Measurements from ENCODE around the gene LAMA5. TPM values are rescaled to one million over a fixed set of nuclear protein-coding genes. Genes with fewer than 3 reads are reported as not detected.
A peak's percentile ranks its signal among the peaks of the same experiment; 100 is the strongest.

LAMA5 gene
- total and polyA plus RNA-seq, 5 donors from 2014 or later: 0.30 to 0.91 TPM; not detected in 3

- peaks cover 15% of the 10 kb centered on the region for H3K4me1 ChIP-seq (ENCODE audit: control insufficient read depth, insufficient read depth, low read length, poor library complexity, severe bottlenecking)
- H3K27ac ChIP-seq (ENCODE audit: insufficient read depth, low read length, poor library complexity, severe bottlenecking): no peak overlapping the region
- H3K4me3 Mint-ChIP-seq: peak overlapping the region in 1 of 4 donors; percentile 28
- ATAC-seq (ENCODE audit: low read depth in 2 of 2) (no peak), DNase-seq (no peak)
- no peak overlapping the region for H3K4me3 ChIP-seq (ENCODE audit: low read depth, low read length)
- H3K9me3 ChIP-seq (ENCODE audit: control insufficient read depth in 2 of 2, low read length in 2 of 2): no peaks in the 10 kb centered on the region
- peaks cover 0 to 15% (median 5%) of the 10 kb centered on the region in 4 donors for H3K4me1 Mint-ChIP-seq
- peaks cover 10% of the 10 kb centered on the region for H3K36me3 Mint-ChIP-seq
- H3K27ac Mint-ChIP-seq: no peak overlapping the region
- H3K27me3 ChIP-seq (ENCODE audit: control insufficient read depth, insufficient read depth, low read length): no peaks in the 10 kb centered on the region
- no peaks in the 10 kb centered on the region for H3K27me3 Mint-ChIP-seq
- no peaks in the 10 kb centered on the region for H3K9me3 Mint-ChIP-seq
- H3K36me3 ChIP-seq (ENCODE audit: control insufficient read depth, insufficient read depth, low read length): peaks cover 41% of the 10 kb centered on the region
These were observed 57.7 kb downstream of the LAMA5 start for GRCh38 chr20:62309198-62309944.

GRCh38 chr20:62308102-62308822 is 58.9 kb downstream of the LAMA5 start:
- ATAC-seq (ENCODE audit: low read depth in 2 of 2): no peak
- H3K27ac ChIP-seq (ENCODE audit: insufficient read depth, low read length, poor library complexity, severe bottlenecking): no peak overlapping the region
- H3K36me3 Mint-ChIP-seq: peaks cover 13% of the 10 kb centered on the region

GRCh38 chr20:62307226-62308101 is 59.6 kb downstream of the LAMA5 start:
- Mint-ChIP-seq H3K9me3 (no peaks in the 10 kb centered on the region), H3K4me1 (peaks cover 0 to 21% (median 9%) of the 10 kb centered on the region in 4 donors), H3K27ac (no peak overlapping the region), H3K4me3 (peak overlapping the region in 2 of 4 donors; percentile 36 to 41), H3K36me3 (peaks cover 13% of the 10 kb centered on the region), H3K27me3 (no peaks in the 10 kb centered on the region)
- Histone ChIP-seq H3K4me1 (ENCODE audit: control insufficient read depth, insufficient read depth, low read length, poor library complexity, severe bottlenecking) (peaks cover 25% of the 10 kb centered on the region), H3K36me3 (ENCODE audit: control insufficient read depth, insufficient read depth, low read length) (peaks cover 41% of the 10 kb centered on the region), H3K4me3 (ENCODE audit: low read depth, low read length) (no peak overlapping the region), H3K27ac (ENCODE audit: insufficient read depth, low read length, poor library complexity, severe bottlenecking) (no peak overlapping the region), H3K27me3 (ENCODE audit: control insufficient read depth, insufficient read depth, low read length) (no peaks in the 10 kb centered on the region), H3K9me3 (ENCODE audit: control insufficient read depth in 2 of 2, low read length in 2 of 2) (no peaks in the 10 kb centered on the region)
- DNase-seq (no peak), ATAC-seq (ENCODE audit: low read depth in 2 of 2) (no peak)

More at GRCh38 chr20:62308102-62308822, 58.9 kb downstream of the LAMA5 start:
- H3K27me3 Mint-ChIP-seq: no peaks in the 10 kb centered on the region
- H3K4me1 ChIP-seq (ENCODE audit: control insufficient read depth, insufficient read depth, low read length, poor library complexity, severe bottlenecking): peaks cover 24% of the 10 kb centered on the region
- H3K27me3 ChIP-seq (ENCODE audit: control insufficient read depth, insufficient read depth, low read length): no peaks in the 10 kb centered on the region
- H3K9me3 ChIP-seq (ENCODE audit: control insufficient read depth in 2 of 2, low read length in 2 of 2): no peaks in the 10 kb centered on the region
- no peaks in the 10 kb centered on the region for H3K9me3 Mint-ChIP-seq
- H3K27ac Mint-ChIP-seq: no peak overlapping the region
- peaks cover 0 to 21% (median 9%) of the 10 kb centered on the region in 4 donors for H3K4me1 Mint-ChIP-seq
- H3K4me3 ChIP-seq (ENCODE audit: low read depth, low read length): no peak overlapping the region
- DNase-seq: no peak
- peaks cover 41% of the 10 kb centered on the region for H3K36me3 ChIP-seq (ENCODE audit: control insufficient read depth, insufficient read depth, low read length)
- H3K4me3 Mint-ChIP-seq: no peak overlapping the region

- H3K27me3 Mint-ChIP-seq: no peaks in the 10 kb centered on the region
- peaks cover 13% of the 10 kb centered on the region for H3K36me3 Mint-ChIP-seq
- no peak overlapping the region for H3K27ac ChIP-seq (ENCODE audit: insufficient read depth, low read length, poor library complexity, severe bottlenecking)
- H3K9me3 ChIP-seq (ENCODE audit: control insufficient read depth in 2 of 2, low read length in 2 of 2): no peaks in the 10 kb centered on the region
- H3K27ac Mint-ChIP-seq: no peak overlapping the region
- peaks cover 31% of the 10 kb centered on the region for H3K4me1 ChIP-seq (ENCODE audit: control insufficient read depth, insufficient read depth, low read length, poor library complexity, severe bottlenecking)
- peak overlapping the region in 2 of 4 donors; percentile 10 to 28 for H3K4me3 Mint-ChIP-seq
- H3K36me3 ChIP-seq (ENCODE audit: control insufficient read depth, insufficient read depth, low read length): peaks cover 41% of the 10 kb centered on the region
- no peak for ATAC-seq (ENCODE audit: low read depth in 2 of 2)
- H3K4me3 ChIP-seq (ENCODE audit: low read depth, low read length): no peak overlapping the region
- DNase-seq: no peak
- H3K27me3 ChIP-seq (ENCODE audit: control insufficient read depth, insufficient read depth, low read length): no peaks in the 10 kb centered on the region
- H3K9me3 Mint-ChIP-seq: no peaks in the 10 kb centered on the region
- peaks cover 4 to 26% (median 13%) of the 10 kb centered on the region in 4 donors for H3K4me1 Mint-ChIP-seq
These were observed 60.5 kb downstream of the LAMA5 start for GRCh38 chr20:62306414-62307187.

- H3K36me3 ChIP-seq (ENCODE audit: control insufficient read depth, insufficient read depth, low read length): peaks cover 41% of the 10 kb centered on the region
These were observed 61.2 kb downstream of the LAMA5 start for GRCh38 chr20:62305765-62306413.

GRCh38 chr20:62305149-62305764 is 61.9 kb downstream of the LAMA5 start:
- H3K9me3 Mint-ChIP-seq: no peaks in the 10 kb centered on the region
- no peak overlapping the region for H3K27ac Mint-ChIP-seq
- H3K4me3 Mint-ChIP-seq: peak overlapping the region; percentile 65 to 89 (median 83)
- H3K4me3 ChIP-seq (ENCODE audit: low read depth, low read length): peak overlapping the region; percentile 30
- peaks cover 13% of the 10 kb centered on the region for H3K36me3 Mint-ChIP-seq
- peaks cover 31% of the 10 kb centered on the region for H3K4me1 ChIP-seq (ENCODE audit: control insufficient read depth, insufficient read depth, low read length, poor library complexity, severe bottlenecking)
- DNase-seq (no peak), ATAC-seq (ENCODE audit: low read depth in 2 of 2) (no peak)
- no peaks in the 10 kb centered on the region for H3K27me3 ChIP-seq (ENCODE audit: control insufficient read depth, insufficient read depth, low read length)
- no peaks in the 10 kb centered on the region for H3K27me3 Mint-ChIP-seq
- H3K27ac ChIP-seq (ENCODE audit: insufficient read depth, low read length, poor library complexity, severe bottlenecking): no peak overlapping the region
- peaks cover 5 to 28% (median 15%) of the 10 kb centered on the region in 4 donors for H3K4me1 Mint-ChIP-seq
- no peaks in the 10 kb centered on the region for H3K9me3 ChIP-seq (ENCODE audit: control insufficient read depth in 2 of 2, low read length in 2 of 2)
- peaks cover 41% of the 10 kb centered on the region for H3K36me3 ChIP-seq (ENCODE audit: control insufficient read depth, insufficient read depth, low read length)

More at GRCh38 chr20:62305765-62306413, 61.2 kb downstream of the LAMA5 start:
- H3K4me1 ChIP-seq (ENCODE audit: control insufficient read depth, insufficient read depth, low read length, poor library complexity, severe bottlenecking): peaks cover 31% of the 10 kb centered on the region
- Mint-ChIP-seq H3K36me3 (peaks cover 13% of the 10 kb centered on the region), H3K27me3 (no peaks in the 10 kb centered on the region), H3K4me1 (peaks cover 5 to 26% (median 15%) of the 10 kb centered on the region in 4 donors), H3K9me3 (no peaks in the 10 kb centered on the region), H3K27ac (no peak overlapping the region), H3K4me3 (peak overlapping the region in 3 of 4 donors; percentile 31 to 89 (median 86))
- no peak overlapping the region for H3K4me3 ChIP-seq (ENCODE audit: low read depth, low read length)
- H3K9me3 ChIP-seq (ENCODE audit: control insufficient read depth in 2 of 2, low read length in 2 of 2): no peaks in the 10 kb centered on the region
- ATAC-seq (ENCODE audit: low read depth in 2 of 2) (no peak), DNase-seq (no peak)
- H3K27me3 ChIP-seq (ENCODE audit: control insufficient read depth, insufficient read depth, low read length): no peaks in the 10 kb centered on the region
- no peak overlapping the region for H3K27ac ChIP-seq (ENCODE audit: insufficient read depth, low read length, poor library complexity, severe bottlenecking)

Data from CD4-positive, CD25-positive, alpha-beta regulatory T cell (primary cell).